ENCODE data around the gene CARD11.
"Not testable (repeated sequence)": the region's sequence is repeated elsewhere in the genome, so short reads cannot be mapped to it uniquely, and the experiment has no call there.

Gene CARD11

GRCh38 chr7:3063016-3063753 is 19.5 kb upstream of the CARD11 start:
- DNase-seq, result no peak

- no peak for DNase-seq
Observed at GRCh38 chr7:3057066-3057420, 13.4 kb upstream of the CARD11 start.

- DNase-seq, result no peak
Observed at GRCh38 chr7:3056234-3057065, 12.8 kb upstream of the CARD11 start.

- no peak for DNase-seq
Observed at GRCh38 chr7:3055626-3056025, 12.0 kb upstream of the CARD11 start.

GRCh38 chr7:3042861-3043489 is 692 bp downstream of the CARD11 start:
- DNase-seq, result no peak

GRCh38 chr7:3041986-3042675 is 1.5 kb downstream of the CARD11 start:
- DNase-seq, result no peak

- no peak for DNase-seq
Observed at GRCh38 chr7:3039787-3040186, 3.9 kb downstream of the CARD11 start.

GRCh38 chr7:3038011-3038410 is 5.7 kb downstream of the CARD11 start:
- not testable (repeated sequence) for DNase-seq

- DNase-seq, result no peak
Observed at GRCh38 chr7:3037259-3037658, 6.4 kb downstream of the CARD11 start.

- DNase-seq, result no peak
Observed at GRCh38 chr7:3034591-3035150, 9.0 kb downstream of the CARD11 start.

GRCh38 chr7:3033581-3033980 is 10.1 kb downstream of the CARD11 start:
- no peak for DNase-seq

- DNase-seq, result no peak
Observed at GRCh38 chr7:3033136-3033535, 10.5 kb downstream of the CARD11 start.

- DNase-seq, result no peak
Observed at GRCh38 chr7:3032256-3032655, 11.4 kb downstream of the CARD11 start.

- DNase-seq, result no peak
Observed at GRCh38 chr7:3029138-3029537, 14.5 kb downstream of the CARD11 start.

GRCh38 chr7:3028758-3029093 is 14.9 kb downstream of the CARD11 start:
- no peak for DNase-seq

- peak; percentile 3 for DNase-seq
Observed at GRCh38 chr7:3028071-3028757, 15.5 kb downstream of the CARD11 start.

GRCh38 chr7:3027005-3027845 is 16.4 kb downstream of the CARD11 start:
- no peak for DNase-seq

- no peak for DNase-seq
Observed at GRCh38 chr7:3025616-3026015, 18.1 kb downstream of the CARD11 start.

- DNase-seq, result no peak
Observed at GRCh38 chr7:3021825-3022224, 21.8 kb downstream of the CARD11 start.

- DNase-seq, result not testable (repeated sequence)
Observed at GRCh38 chr7:3021224-3021623, 22.4 kb downstream of the CARD11 start.

- no peak for DNase-seq
Observed at GRCh38 chr7:3020416-3020815, 23.3 kb downstream of the CARD11 start.
